GM19452 (cell line): ENCODE measurements around the gene ITGA11.

Experiments
- ATAC-seq: cut with Tn5 transposase; IDR thresholded peaks from one replicate; pipeline ENCODE4 v1.9.1; 2021; ENCODE audit not compliant: unreplicated experiment

ITGA11 gene

GRCh38 chr15:68295014-68295805 is 136.8 kb downstream of the ITGA11 start:
- ATAC-seq: no peak

GRCh38 chr15:68292967-68293366 is 139.0 kb downstream of the ITGA11 start:
- no peak for ATAC-seq

GRCh38 chr15:68292157-68292781 is 139.7 kb downstream of the ITGA11 start:
- ATAC-seq: no peak

- no peak for ATAC-seq
These were observed 141.2 kb downstream of the ITGA11 start for GRCh38 chr15:68290715-68291114.

- no peak for ATAC-seq
These were observed 142.2 kb downstream of the ITGA11 start for GRCh38 chr15:68289621-68290352.

GRCh38 chr15:68289057-68289456 is 142.9 kb downstream of the ITGA11 start:
- ATAC-seq: no peak

GRCh38 chr15:68286256-68286655 is 145.7 kb downstream of the ITGA11 start:
- ATAC-seq: no peak

- ATAC-seq: no peak
These were observed 146.5 kb downstream of the ITGA11 start for GRCh38 chr15:68285259-68285980.

- ATAC-seq: no peak
These were observed 147.2 kb downstream of the ITGA11 start for GRCh38 chr15:68284616-68285258.

GRCh38 chr15:68283401-68283800 is 148.6 kb downstream of the ITGA11 start:
- ATAC-seq: no peak

GRCh38 chr15:68281008-68281407 is 151.0 kb downstream of the ITGA11 start:
- no peak for ATAC-seq

- no peak for ATAC-seq
These were observed 151.9 kb downstream of the ITGA11 start for GRCh38 chr15:68279779-68280753.

GRCh38 chr15:68278595-68279405 is 153.2 kb downstream of the ITGA11 start:
- ATAC-seq: no peak

GRCh38 chr15:68278345-68278594 is 153.7 kb downstream of the ITGA11 start:
- no peak for ATAC-seq

- ATAC-seq: peak; percentile 74
These were observed 154.2 kb downstream of the ITGA11 start, which contains the start of gene FEM1B for GRCh38 chr15:68277603-68278344. TSS of gene FEM1B (plus strand) at chr15:68277745. CDS start at chr15:68278418, 673 bp downstream.

- ATAC-seq: peak; percentile 9
These were observed 154.8 kb downstream of the ITGA11 start for GRCh38 chr15:68277131-68277602.

GRCh38 chr15:68276668-68277067 is 155.3 kb downstream of the ITGA11 start:
- no peak for ATAC-seq

GRCh38 chr15:68275165-68275746 is 156.7 kb downstream of the ITGA11 start:
- ATAC-seq: no peak
